ENCODE measurements around the gene SERP1. TPM values are rescaled to one million over a fixed set of nuclear protein-coding genes. Genes with fewer than 3 reads are reported as not detected.

Gene SERP1
- 160 and 180 TPM in 2 replicates for total RNA-seq (2014; rRNA removed; shearing (Covaris generic); ENCODE audit: low replicate concordance)

GRCh38 chr3:150546226-150547044 is at the start of gene SERP1, which contains the start of gene EIF2A:
TSS of gene SERP1 (minus strand) at chr3:150546496. CDS start at chr3:150546135, 361 bp downstream.
TSS of gene EIF2A (plus strand) at chr3:150546787. CDS start at chr3:150546803, 16 bp downstream.
- Histone ChIP-seq H3K4me3 (peak within 1 kb of the TSS; percentile 98), H3K36me3 (peaks cover 73% of the 10 kb centered on the region), H3K27me3 (no peaks in the 10 kb centered on the region), H3K9me3 (no peaks in the 10 kb centered on the region)
- peak; percentile 99 for DNase-seq

- no peak for DNase-seq
- no peak overlapping the region for H3K4me3 ChIP-seq
- no peaks in the 10 kb centered on the region for H3K27me3 ChIP-seq
- H3K36me3 ChIP-seq, result no peaks in the 10 kb centered on the region
- H3K9me3 ChIP-seq, result no peaks in the 10 kb centered on the region
These were observed 47.9 kb upstream of the SERP1 start for GRCh38 chr3:150594150-150594549.

DNA sequence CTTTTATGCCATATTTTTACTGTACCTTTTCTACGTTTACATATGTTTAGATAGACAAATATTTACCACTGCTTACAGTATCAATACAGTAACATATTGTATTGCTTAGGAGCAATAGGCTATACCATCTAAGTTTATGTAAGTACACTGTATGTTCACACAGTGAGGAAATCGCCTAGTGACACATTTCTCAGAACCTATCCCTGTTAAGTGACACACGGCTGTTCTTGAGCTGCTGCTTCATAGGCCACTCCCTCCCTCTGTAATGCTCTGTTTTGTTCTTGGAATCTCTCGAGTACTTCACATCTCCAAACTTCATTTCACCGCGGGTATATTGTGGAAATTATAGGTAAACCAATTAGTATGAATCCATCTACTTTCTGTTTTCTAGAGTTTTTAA is 43.5 kb upstream of the SERP1 start:
- Histone ChIP-seq H3K27me3 (no peaks in the 10 kb centered on the region), H3K9me3 (no peaks in the 10 kb centered on the region), H3K4me3 (no peak overlapping the region), H3K36me3 (peaks cover 24% of the 10 kb centered on the region)
- DNase-seq, result no peak

DNA sequence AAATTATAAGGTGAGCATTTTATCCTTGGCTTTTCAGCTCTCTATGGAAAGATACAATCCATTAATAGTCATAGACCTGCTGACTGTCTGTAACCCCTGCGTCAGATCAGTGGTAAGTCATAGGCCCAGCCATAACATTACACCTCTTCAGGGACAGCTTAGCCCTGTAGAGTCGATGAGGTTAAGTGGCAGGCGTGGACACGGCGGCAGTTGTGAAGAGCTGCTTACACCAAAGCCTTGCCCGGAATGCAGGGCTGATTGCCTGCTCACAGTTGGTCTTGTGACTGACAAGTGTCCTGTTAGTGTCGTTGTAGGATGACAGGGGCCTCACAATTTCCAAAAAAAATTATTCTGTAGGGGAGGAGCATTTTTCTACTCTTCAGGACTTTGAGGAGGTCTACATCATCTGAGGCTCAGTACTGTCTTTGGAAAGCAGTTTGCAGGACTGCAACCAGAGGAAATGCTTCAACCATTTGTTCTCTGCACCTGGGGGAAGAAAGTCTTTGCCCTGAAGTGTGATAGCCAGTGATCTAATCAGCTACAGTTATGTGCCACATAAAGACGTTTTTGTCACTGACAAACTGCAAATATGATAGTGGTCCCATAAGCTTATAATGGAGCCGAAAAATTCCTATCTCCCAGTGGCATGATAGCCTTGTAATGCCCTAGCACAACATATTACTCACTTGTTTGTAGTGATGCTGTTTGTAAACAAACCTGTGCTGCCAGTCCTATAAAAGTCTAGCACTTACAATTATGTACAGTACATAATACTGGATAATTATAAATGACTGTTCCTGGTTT is 41.9 kb upstream of the SERP1 start:
- no peaks in the 10 kb centered on the region for H3K9me3 ChIP-seq
- peaks cover 39% of the 10 kb centered on the region for H3K36me3 ChIP-seq
- H3K27me3 ChIP-seq, result no peaks in the 10 kb centered on the region
- H3K4me3 ChIP-seq, result no peak overlapping the region
- no peak for DNase-seq

DNA sequence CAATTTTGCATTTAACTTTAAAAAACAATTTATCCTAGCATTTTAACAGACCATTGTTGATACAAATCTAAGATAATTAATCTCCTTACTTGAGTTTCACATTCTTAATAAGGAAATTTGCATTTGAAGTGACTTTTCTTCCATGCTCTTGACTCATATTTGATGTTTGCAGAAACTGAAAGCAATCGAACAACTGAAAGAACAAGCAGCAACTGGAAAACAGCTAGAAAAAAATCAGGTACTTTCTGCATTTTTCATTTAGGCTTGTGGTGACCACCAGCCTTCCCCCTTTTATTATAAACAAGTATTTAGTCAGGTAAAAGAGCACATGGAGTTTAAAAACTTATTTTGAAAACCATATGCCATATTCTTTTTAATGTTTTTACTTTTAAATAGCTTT is 36.7 kb upstream of the SERP1 start:
- no peaks in the 10 kb centered on the region for H3K27me3 ChIP-seq
- no peak for DNase-seq
- H3K36me3 ChIP-seq, result peaks cover 82% of the 10 kb centered on the region
- H3K9me3 ChIP-seq, result no peaks in the 10 kb centered on the region
- H3K4me3 ChIP-seq, result no peak overlapping the region

DNA sequence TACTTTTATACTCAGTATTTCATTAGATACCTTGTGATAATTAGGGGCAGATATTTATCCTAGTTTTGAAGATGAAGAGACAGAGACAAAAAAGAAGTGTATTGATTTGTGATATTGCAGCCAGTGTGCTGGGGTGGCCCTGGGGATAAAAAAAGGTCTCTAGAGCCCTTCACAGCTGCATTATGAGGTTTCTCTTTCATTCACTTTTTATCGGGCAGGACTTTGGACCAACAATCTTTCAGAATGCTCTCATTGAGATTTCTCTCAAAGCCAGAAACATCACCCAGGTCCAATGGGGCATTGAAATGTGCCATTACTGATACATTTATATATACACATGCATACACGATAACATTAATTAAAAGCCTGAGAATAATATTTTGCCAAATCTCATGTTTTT is 36.3 kb upstream of the SERP1 start:
- H3K4me3 ChIP-seq, result no peak overlapping the region
- peaks cover 81% of the 10 kb centered on the region for H3K36me3 ChIP-seq
- DNase-seq, result no peak
- H3K27me3 ChIP-seq, result no peaks in the 10 kb centered on the region
- no peaks in the 10 kb centered on the region for H3K9me3 ChIP-seq

DNA sequence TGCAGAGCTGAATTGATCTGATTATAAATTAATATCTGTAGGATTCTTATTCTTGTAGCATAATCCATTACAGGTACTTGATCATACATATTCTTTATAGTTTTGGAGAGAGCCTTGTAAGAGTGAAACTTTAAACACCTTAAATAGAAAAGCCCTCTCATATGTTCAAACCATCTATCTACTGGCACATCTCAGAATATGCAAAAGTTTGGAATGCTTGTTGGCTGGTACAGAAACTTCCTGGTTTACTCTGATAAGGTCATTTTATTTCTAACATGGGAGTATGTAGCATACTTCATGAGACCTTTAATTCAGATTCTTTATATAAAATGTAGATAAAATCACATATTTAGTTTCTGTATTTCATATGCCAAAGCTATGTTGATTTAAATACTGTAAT is 34.9 kb upstream of the SERP1 start:
- no peak overlapping the region for H3K4me3 ChIP-seq
- no peaks in the 10 kb centered on the region for H3K27me3 ChIP-seq
- no peak for DNase-seq
- H3K36me3 ChIP-seq, result peaks cover 88% of the 10 kb centered on the region
- no peaks in the 10 kb centered on the region for H3K9me3 ChIP-seq

DNA sequence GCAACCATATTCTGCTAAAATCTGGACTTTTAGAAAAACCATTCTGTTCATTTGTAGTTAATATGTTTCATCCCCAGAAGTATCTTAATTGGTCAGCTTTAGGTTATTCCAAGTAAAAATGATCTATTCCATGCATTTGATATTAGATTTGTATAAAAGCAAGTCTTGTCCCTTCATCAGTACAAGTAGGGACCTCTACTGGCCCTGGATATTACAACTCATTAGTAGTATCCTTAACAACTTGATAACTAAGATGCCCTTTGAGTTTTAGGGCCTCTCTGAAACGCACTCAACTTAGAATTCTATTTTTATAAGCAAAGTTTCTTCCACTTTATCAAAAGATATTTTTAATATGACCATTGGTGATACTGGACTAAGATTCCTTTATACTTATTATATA is 31.6 kb upstream of the SERP1 start:
- no peaks in the 10 kb centered on the region for H3K27me3 ChIP-seq
- peaks cover 85% of the 10 kb centered on the region for H3K36me3 ChIP-seq
- H3K4me3 ChIP-seq, result no peak overlapping the region
- DNase-seq, result no peak
- H3K9me3 ChIP-seq, result no peaks in the 10 kb centered on the region

GRCh38 chr3:150567328-150567727 is 21.0 kb upstream of the SERP1 start:
- Histone ChIP-seq H3K4me3 (no peak overlapping the region), H3K9me3 (no peaks in the 10 kb centered on the region), H3K27me3 (no peaks in the 10 kb centered on the region), H3K36me3 (peaks cover 82% of the 10 kb centered on the region)
- DNase-seq, result no peak

DNA sequence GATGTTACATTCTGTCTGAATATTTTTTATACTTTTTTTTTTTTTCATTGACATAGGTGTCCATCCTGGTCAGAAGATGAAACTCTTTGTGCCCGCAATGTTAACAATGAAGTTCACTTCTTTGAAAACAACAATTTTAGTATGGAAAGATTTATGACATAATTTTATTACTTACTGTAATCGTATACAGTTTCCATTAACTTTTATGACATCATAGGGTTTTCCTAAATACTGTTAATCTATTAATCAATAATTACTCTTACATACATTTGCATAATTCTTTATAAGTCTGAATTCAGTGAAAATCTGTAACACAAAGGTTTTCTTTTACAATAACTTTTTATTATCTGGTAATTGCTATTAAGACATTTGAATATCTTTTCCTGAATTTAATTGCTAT is 17.9 kb upstream of the SERP1 start:
- H3K36me3 ChIP-seq, result peaks cover 76% of the 10 kb centered on the region
- no peak overlapping the region for H3K4me3 ChIP-seq
- no peak for DNase-seq
- H3K27me3 ChIP-seq, result no peaks in the 10 kb centered on the region
- H3K9me3 ChIP-seq, result no peaks in the 10 kb centered on the region

DNA sequence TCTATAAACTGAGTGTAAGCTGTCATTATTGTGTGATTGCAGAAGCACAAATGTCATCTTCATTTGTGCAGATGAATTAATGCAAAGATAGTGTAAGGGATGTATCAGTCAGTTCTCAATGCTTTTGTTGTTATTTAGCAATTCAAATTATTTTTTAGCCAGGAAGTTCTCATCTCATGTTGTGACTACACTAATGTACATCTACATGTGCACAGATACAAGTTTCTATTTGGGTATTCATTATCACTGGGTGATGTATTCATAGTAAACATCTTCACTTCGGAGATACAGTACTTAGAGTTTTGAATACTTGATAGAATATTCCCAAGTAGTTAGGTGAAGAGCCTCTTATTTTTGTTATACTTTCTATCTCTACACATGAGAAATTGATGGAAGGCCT is 11.4 kb upstream of the SERP1 start:
- H3K36me3 ChIP-seq, result peaks cover 76% of the 10 kb centered on the region
- no peaks in the 10 kb centered on the region for H3K27me3 ChIP-seq
- H3K4me3 ChIP-seq, result no peak overlapping the region
- DNase-seq, result no peak
- H3K9me3 ChIP-seq, result no peaks in the 10 kb centered on the region

- H3K36me3 ChIP-seq, result peaks cover 81% of the 10 kb centered on the region
- H3K4me3 ChIP-seq, result no peak overlapping the region
- no peaks in the 10 kb centered on the region for H3K27me3 ChIP-seq
- DNase-seq, result no peak
- H3K9me3 ChIP-seq, result no peaks in the 10 kb centered on the region
These were observed 10.5 kb upstream of the SERP1 start for GRCh38 chr3:150556792-150557191.

DNA sequence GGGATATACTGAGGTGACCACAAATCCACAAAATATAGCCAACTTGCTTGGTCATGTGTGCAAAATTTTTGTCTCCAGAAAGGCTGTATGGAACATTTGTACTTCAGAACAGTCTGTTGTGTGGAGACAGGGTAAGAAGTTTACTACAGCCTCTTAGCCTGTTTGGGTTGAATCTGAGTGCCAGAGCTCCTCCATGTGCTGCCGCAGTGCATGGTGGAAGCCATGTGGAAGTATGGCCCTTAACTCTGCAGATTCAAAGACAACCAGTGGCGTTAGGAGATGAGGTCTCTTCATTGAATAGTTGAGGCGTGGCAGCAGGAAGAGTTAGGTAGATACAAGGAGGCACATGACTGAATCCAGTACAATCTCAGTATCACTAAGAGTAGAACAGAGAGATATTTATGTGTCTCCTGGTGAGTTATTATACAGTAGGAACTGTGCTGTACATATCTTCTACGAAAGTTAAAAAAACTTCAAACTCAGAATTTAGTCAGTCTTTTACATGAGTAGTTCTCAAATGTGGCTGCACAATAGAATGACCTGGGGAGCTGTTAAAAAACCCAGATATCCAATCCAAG is 9.7 kb upstream of the SERP1 start:
- Histone ChIP-seq H3K36me3 (peaks cover 83% of the 10 kb centered on the region), H3K4me3 (no peak overlapping the region), H3K27me3 (no peaks in the 10 kb centered on the region), H3K9me3 (no peaks in the 10 kb centered on the region)
- DNase-seq, result no peak

DNA sequence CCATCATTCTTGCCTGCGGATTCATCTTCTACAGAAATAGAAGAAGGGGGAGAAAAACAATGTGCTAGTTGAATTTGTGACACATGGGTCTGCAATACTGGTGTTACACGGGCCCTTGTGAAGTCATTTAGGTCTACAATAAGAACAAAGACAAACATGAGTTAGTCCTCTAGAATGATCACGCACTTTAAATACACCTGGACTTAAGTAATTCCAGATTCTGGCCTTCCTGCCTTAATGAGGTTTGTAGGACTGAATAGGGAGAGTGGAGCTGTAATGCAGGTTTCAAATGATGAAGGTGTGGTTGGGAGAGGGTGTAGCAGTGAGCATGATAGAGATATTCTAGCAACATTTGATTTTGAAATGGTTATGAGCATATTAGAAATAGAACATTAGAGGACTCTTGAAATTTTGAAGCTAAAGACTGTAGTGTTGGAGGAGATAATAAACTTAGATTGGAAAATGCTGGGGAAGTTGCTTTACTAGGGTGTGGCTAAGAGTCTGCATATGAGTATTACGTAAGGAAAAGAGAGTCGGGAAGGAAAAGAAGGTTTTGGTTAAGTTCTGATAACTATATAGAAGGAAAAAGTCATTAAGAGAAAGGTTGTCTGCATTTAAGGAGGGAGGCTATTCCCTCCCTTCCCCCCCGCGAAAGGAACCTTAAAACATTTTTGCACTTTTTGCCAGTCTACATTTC is 897 bp upstream of the SERP1 start:
- no peaks in the 10 kb centered on the region for H3K9me3 ChIP-seq
- no peak for DNase-seq
- H3K27me3 ChIP-seq, result no peaks in the 10 kb centered on the region
- peak overlapping the region; percentile 98 for H3K4me3 ChIP-seq
- H3K36me3 ChIP-seq, result peaks cover 72% of the 10 kb centered on the region

- DNase-seq, result no peak
- peak overlapping the region; percentile 98 for H3K4me3 ChIP-seq
- H3K9me3 ChIP-seq, result no peaks in the 10 kb centered on the region
These were observed 674 bp downstream of the SERP1 start for GRCh38 chr3:150545419-150546225.

DNA sequence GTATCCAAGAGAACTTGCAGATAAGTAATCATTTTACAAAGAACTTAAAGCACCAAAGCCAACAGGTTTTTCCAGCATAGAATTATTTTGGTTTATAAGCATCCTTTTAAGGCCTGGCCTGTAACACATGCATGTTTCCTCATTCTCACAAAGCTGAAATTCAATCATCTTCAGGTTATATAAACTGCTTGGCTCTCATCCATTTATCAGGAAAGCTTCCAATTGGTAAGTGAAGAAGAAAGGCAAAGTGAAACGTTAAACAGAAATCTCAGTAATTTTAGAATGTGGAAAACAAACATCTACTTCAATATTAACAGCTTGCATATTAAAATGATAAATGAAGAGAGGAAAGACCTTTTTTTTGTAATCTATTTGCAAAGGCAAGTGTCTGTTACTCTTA is 1.6 kb downstream of the SERP1 start:
- DNase-seq, result no peak
- H3K4me3 ChIP-seq, result peak overlapping the region; percentile 98
- H3K27me3 ChIP-seq, result no peaks in the 10 kb centered on the region
- peaks cover 63% of the 10 kb centered on the region for H3K36me3 ChIP-seq
- no peaks in the 10 kb centered on the region for H3K9me3 ChIP-seq

More at GRCh38 chr3:150545419-150546225, 674 bp downstream of the SERP1 start:
- peaks cover 72% of the 10 kb centered on the region for H3K36me3 ChIP-seq
- no peaks in the 10 kb centered on the region for H3K27me3 ChIP-seq

Data from MG63 (cell line).